Kidney epithelial cell (primary cell): ENCODE results near the gene FAM83B. TPM values are rescaled to one million over a fixed set of nuclear protein-coding genes. Genes with fewer than 3 reads are reported as not detected.

ENCODE experiments used
- DNase-seq: peaks from one replicate; pipeline ENCODE4 v3.0.0-alpha.2; 2010; ENCODE audit warnings: low read depth
- H3K27me3 ChIP-seq: 2 replicates; pipeline ENCODE4 v1.6.0; 2011; ENCODE audit warnings: low read length; ENCODE audit not compliant: control insufficient read depth, insufficient read depth
- H3K36me3 ChIP-seq: 2 replicates; pipeline ENCODE4 v1.5.1; 2011; ENCODE audit warnings: low read length; ENCODE audit not compliant: control insufficient read depth, insufficient read depth
- H3K4me3 ChIP-seq: 2 replicates; pipeline ENCODE4 v1.5.1; 2011; ENCODE audit warnings: low read depth, mild to moderate bottlenecking, control low read depth, low read length
- total RNA-seq: library from RNA; depleted of rRNA; stranded (reverse); fragments of >200 nt; gene quantifications from 2 replicates; pipeline ENCODE4 v1.2.3, GENCODE V29; 2015
- TF ChIP-seq, protein P1 (sequence below): IDR thresholded peaks from 2 replicates; pipeline ENCODE4 v1.5.1; 2011; ENCODE audit warnings: mild to moderate bottlenecking, moderate library complexity, low read length, control low read depth, inconsistent platforms; ENCODE audit not compliant: insufficient read depth, poor library complexity, severe bottlenecking

FAM83B gene
- total RNA-seq, 1 donor from 2014 or later, result 14.5 TPM

- Histone ChIP-seq H3K4me3 (no peak overlapping the region), H3K36me3 (no peaks in the 10 kb centered on the region), H3K27me3 (no peaks in the 10 kb centered on the region)
- TF ChIP-seq, protein P1, sequence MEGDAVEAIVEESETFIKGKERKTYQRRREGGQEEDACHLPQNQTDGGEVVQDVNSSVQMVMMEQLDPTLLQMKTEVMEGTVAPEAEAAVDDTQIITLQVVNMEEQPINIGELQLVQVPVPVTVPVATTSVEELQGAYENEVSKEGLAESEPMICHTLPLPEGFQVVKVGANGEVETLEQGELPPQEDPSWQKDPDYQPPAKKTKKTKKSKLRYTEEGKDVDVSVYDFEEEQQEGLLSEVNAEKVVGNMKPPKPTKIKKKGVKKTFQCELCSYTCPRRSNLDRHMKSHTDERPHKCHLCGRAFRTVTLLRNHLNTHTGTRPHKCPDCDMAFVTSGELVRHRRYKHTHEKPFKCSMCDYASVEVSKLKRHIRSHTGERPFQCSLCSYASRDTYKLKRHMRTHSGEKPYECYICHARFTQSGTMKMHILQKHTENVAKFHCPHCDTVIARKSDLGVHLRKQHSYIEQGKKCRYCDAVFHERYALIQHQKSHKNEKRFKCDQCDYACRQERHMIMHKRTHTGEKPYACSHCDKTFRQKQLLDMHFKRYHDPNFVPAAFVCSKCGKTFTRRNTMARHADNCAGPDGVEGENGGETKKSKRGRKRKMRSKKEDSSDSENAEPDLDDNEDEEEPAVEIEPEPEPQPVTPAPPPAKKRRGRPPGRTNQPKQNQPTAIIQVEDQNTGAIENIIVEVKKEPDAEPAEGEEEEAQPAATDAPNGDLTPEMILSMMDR, result no peak
- DNase-seq, result no peak
Measured at GRCh38 chr6:54893818-54894217, 47.2 kb downstream of the FAM83B start.

DNA sequence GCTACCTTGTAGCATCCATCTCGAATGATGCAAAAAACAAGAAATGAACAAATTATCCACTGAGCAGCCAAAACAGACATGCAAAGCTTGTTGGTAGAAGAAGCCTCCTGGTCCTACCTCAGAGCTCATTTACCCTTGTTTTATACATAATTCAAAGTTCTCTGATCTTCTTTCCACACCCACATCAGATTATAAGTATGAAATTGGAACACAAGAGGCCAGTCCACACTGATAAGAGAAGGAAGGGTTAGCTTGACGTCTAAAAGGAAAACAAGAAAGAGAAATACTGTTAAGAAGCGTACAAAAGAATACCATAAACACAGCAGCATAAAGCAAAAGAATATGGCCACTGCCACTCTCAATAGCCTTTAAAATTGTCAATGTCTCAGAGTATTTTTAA, 49.7 kb downstream of the FAM83B start:
- DNase-seq, result no peak
- H3K36me3 ChIP-seq, result no peaks in the 10 kb centered on the region
- H3K4me3 ChIP-seq, result no peak overlapping the region
- H3K27me3 ChIP-seq, result no peaks in the 10 kb centered on the region
- TF ChIP-seq, protein P1, result no peak

DNA sequence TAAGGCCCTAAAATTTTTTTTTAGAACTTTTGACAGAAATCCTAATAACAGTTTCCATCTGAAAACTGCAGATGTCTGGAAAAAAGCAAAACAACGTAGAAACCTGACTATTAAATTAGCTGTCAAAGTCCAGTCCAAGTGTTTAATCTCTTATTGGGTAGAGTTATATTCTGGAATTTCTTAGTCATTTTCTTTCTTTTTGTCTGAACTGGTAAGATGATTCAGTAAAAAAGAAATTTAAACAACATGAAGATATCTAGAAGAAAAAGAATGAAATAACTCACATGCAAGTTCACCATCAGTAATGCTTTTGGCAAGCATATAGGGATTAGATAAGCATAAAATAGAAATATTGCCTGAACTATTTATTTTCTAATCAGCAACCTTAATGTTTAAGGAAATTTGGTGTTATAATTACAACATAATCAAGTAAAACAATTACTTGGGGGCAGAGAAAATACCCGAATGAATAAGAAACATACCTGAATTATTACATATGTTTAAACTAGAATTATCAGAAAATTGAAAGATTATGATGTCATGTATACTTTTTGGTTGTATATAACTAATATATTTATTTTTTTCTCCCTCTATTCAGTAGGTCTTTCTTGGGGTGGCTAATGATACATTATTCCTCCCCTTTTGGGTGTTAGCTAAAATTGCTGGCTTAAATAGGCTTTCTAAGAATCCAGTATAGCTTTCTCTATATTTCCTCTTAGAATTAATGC, 51.1 kb downstream of the FAM83B start:
- H3K27me3 ChIP-seq, result no peaks in the 10 kb centered on the region
- no peak overlapping the region for H3K4me3 ChIP-seq
- TF ChIP-seq, protein P1, result no peak
- no peaks in the 10 kb centered on the region for H3K36me3 ChIP-seq
- no peak for DNase-seq

GRCh38 chr6:54898767-54899166, 52.2 kb downstream of the FAM83B start:
- no peak for DNase-seq
- TF ChIP-seq, protein P1, result no peak
- H3K36me3 ChIP-seq, result no peaks in the 10 kb centered on the region
- H3K27me3 ChIP-seq, result no peaks in the 10 kb centered on the region
- no peak overlapping the region for H3K4me3 ChIP-seq

DNA sequence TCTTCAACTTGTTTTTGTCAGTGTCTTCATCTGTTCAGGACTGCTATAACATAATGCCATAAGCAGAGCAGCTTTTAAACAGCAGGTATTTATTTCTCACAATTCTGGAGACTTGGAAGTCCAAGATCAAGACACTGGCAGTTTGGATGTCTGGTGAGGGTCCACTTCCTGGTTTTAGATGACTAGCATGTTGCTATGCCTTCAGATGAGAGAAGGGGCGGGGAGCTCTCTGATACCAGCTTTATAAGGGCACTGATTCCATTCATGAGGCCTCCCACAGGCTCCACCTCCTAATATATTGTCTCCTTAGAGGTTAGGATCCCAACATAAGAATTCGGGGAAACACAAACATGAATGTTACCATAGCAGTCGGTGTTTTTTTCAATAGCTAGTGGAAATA, 52.9 kb downstream of the FAM83B start:
- TF ChIP-seq, protein P1, result no peak
- no peak overlapping the region for H3K4me3 ChIP-seq
- no peak for DNase-seq
- no peaks in the 10 kb centered on the region for H3K27me3 ChIP-seq
- H3K36me3 ChIP-seq, result no peaks in the 10 kb centered on the region

- TF ChIP-seq, protein P1, result no peak
- no peaks in the 10 kb centered on the region for H3K36me3 ChIP-seq
- no peaks in the 10 kb centered on the region for H3K27me3 ChIP-seq
- no peak overlapping the region for H3K4me3 ChIP-seq
- DNase-seq, result no peak
Measured at GRCh38 chr6:54899986-54900385, 53.4 kb downstream of the FAM83B start.
